ENCODE data around the gene GRM2. TPM values are rescaled to one million over a fixed set of nuclear protein-coding genes. Genes with fewer than 3 reads are reported as not detected.

GRM2 gene
- total RNA-seq, 4 donors from 2014 or later: 0.17 TPM; not detected in 3

- no peak for TF ChIP-seq CTCF (IDR thresholded peaks at IDR 0.05; ENCODE audit: low read depth)
Measured at GRCh38 chr3:51706021-51706485, 815 bp upstream of the GRM2 start.

- TF ChIP-seq CTCF (IDR thresholded peaks at IDR 0.05; ENCODE audit: low read depth): no peak
Measured at GRCh38 chr3:51708216-51708845, 1.5 kb downstream of the GRM2 start.

- TF ChIP-seq CTCF (IDR thresholded peaks at IDR 0.05; ENCODE audit: low read depth): no peak
Measured at GRCh38 chr3:51709004-51709420, 2.1 kb downstream of the GRM2 start.

DNA sequence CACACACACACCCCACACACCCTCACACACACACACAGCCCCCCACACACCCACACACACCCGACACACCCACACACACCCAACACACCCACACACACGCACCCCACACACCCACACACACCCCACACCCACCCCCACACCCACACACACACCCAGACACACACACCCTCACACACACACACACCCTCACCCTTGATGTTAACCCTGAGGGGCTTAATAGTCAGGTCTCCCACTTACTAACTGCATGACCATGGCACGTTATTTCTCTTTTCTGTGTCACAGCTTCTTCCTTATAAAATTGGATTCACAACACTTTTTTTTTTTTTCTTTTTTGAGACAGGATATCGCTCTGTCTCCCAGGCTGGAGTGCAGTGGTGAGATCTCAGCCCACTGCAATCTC, 2.8 kb downstream of the GRM2 start:
- TF ChIP-seq CTCF (IDR thresholded peaks at IDR 0.05; ENCODE audit: low read depth): no peak

- no peak for TF ChIP-seq CTCF (IDR thresholded peaks at IDR 0.05; ENCODE audit: low read depth)
Measured at GRCh38 chr3:51710631-51711351, 3.9 kb downstream of the GRM2 start.

DNA sequence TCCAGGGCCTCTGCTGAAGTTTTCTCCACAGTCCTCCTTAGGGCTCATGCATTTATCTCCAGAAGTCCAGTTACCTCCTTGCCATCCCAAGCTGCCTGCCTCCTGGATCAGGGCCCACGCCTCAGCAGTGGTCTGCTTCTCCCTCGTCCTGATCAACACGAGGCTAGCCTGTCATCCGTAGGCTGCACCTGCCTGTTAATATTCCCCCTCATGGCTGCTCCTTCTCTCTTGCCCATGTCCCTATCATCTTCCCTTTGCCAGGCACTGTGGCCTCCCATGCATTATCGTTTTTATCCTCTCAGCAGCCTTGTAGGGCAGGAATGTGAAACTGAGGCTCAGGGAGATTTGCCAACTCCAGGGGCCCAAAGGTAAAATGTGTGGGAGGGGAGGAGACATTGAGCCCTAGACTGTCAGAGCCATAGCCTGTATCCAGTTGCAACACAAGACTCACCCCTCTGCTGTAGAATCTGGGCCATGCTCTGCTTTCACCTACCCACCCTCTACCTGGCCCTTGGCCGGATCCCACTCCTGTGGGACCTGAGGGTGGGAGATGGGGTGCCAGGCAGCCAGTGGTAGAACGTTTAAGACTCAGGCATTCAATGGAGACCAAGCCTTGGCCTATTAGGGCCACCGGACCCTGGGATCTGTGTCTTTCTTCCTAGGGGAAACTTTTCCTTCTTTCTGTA, 4.6 kb downstream of the GRM2 start:
- TF ChIP-seq CTCF (IDR thresholded peaks at IDR 0.05; ENCODE audit: low read depth): no peak

GRCh38 chr3:51712038-51712420, 5.2 kb downstream of the GRM2 start:
- no peak for TF ChIP-seq CTCF (IDR thresholded peaks at IDR 0.05; ENCODE audit: low read depth)

Measured in subcutaneous adipose tissue (tissue), 4 donors.